WTC11 (cell line): ENCODE measurements around the gene ALK. TPM values are rescaled to one million over a fixed set of nuclear protein-coding genes. Genes with fewer than 3 reads are reported as not detected.

Source experiments
- ATAC-seq: fragments of 200-7000 bp; cut with Tn5 transposase; 2 replicates; pipeline ENCODE4 v1.10.0; 2021; ENCODE audit warnings: mild to moderate bottlenecking, moderate library complexity
- CTCF ChIA-PET: fragments of 300-600 bp; sonication (Branson Sonifier 250); formaldehyde crosslinking; loops from one replicate; lab custom pipeline; 2021; ENCODE audit warnings: antibody characterized with exemption; lab: Charles Lee
- POLR2A ChIA-PET: fragments of 350-600 bp; sonication (Branson Sonifier 250); formaldehyde crosslinking; loops from one replicate; lab custom pipeline; 2021; ENCODE audit warnings: antibody characterized with exemption; lab: Charles Lee
- DNase-seq: peaks from one replicate; pipeline ENCODE4 v3.0.0; 2021; ENCODE audit warnings: low spot score
- H3K27ac Mint-ChIP-seq: 2 replicates; pipeline ENCODE4 v1.8.0; 2021; ENCODE audit warnings: mixed read lengths
- H3K27me3 Mint-ChIP-seq: 2 replicates; pipeline ENCODE4 v1.8.0; 2021; ENCODE audit warnings: low read depth, mild to moderate bottlenecking, moderate library complexity, mixed read lengths
- H3K36me3 Mint-ChIP-seq: 2 replicates; pipeline ENCODE4 v1.8.0; 2021; ENCODE audit warnings: mixed read lengths
- H3K4me1 Mint-ChIP-seq: 2 replicates; pipeline ENCODE4 v1.8.0; 2022; ENCODE audit warnings: mixed read lengths
- H3K4me3 Mint-ChIP-seq: 2 replicates; pipeline ENCODE4 v1.8.0; 2021; ENCODE audit warnings: mild to moderate bottlenecking, moderate library complexity, mixed read lengths
- H3K9me3 Mint-ChIP-seq: 2 replicates; pipeline ENCODE4 v1.8.0; 2021; ENCODE audit warnings: mixed read lengths
- ATF1 ChIP-seq: sonication (generic); formaldehyde crosslinking; IDR thresholded peaks from 2 replicates; pipeline ENCODE4 v1.8.1; 2023; ENCODE audit warnings: mild to moderate bottlenecking, moderate library complexity, missing genetic modification reagents
- CREM ChIP-seq: sonication (generic); formaldehyde crosslinking; IDR thresholded peaks from 2 replicates; pipeline ENCODE4 v1.8.1; 2022; ENCODE audit warnings: mild to moderate bottlenecking, missing genetic modification reagents, moderate library complexity
- E2F1 ChIP-seq: sonication (generic); formaldehyde crosslinking; IDR thresholded peaks from 2 replicates; pipeline ENCODE4 v1.8.0; 2022; ENCODE audit warnings: mild to moderate bottlenecking, missing genetic modification reagents
- EMX1 ChIP-seq: fragments of 250-450 bp; sonication (Bioruptor Pico); IDR thresholded peaks from 2 replicates; pipeline ENCODE4 v1.8.0; 2021; ENCODE audit warnings: mild to moderate bottlenecking
- FOXK1 ChIP-seq: sonication (generic); formaldehyde crosslinking; IDR thresholded peaks from 2 replicates; pipeline ENCODE4 v1.8.0; 2022; ENCODE audit warnings: mild to moderate bottlenecking, moderate library complexity, missing genetic modification reagents
- FOXP4 ChIP-seq: sonication (generic); formaldehyde crosslinking; IDR thresholded peaks from 2 replicates; pipeline ENCODE4 v1.8.0; 2022; ENCODE audit warnings: mild to moderate bottlenecking, missing genetic modification reagents
- IRF1 ChIP-seq: sonication (generic); formaldehyde crosslinking; IDR thresholded peaks from 2 replicates; pipeline ENCODE4 v1.8.0; 2023; ENCODE audit warnings: missing genetic modification reagents
- KAT7 ChIP-seq: sonication (generic); formaldehyde crosslinking; IDR thresholded peaks from 2 replicates; pipeline ENCODE4 v1.8.1; 2023; ENCODE audit warnings: missing genetic modification reagents, mild to moderate bottlenecking, borderline replicate concordance
- MAX ChIP-seq: sonication (generic); formaldehyde crosslinking; IDR thresholded peaks from 2 replicates; pipeline ENCODE4 v1.8.0; 2022; ENCODE audit warnings: mild to moderate bottlenecking, missing genetic modification reagents
- MLX ChIP-seq: sonication (generic); formaldehyde crosslinking; IDR thresholded peaks from 2 replicates; pipeline ENCODE4 v1.8.1; 2023; ENCODE audit warnings: mild to moderate bottlenecking, missing genetic modification reagents, moderate library complexity
- MYBL2 ChIP-seq: sonication (generic); formaldehyde crosslinking; IDR thresholded peaks from 2 replicates; pipeline ENCODE4 v1.8.1; 2023; ENCODE audit warnings: mild to moderate bottlenecking, moderate library complexity, missing genetic modification reagents
- NR1H2 ChIP-seq: sonication (generic); formaldehyde crosslinking; IDR thresholded peaks from 2 replicates; pipeline ENCODE4 v1.9.0; 2021; ENCODE audit warnings: mild to moderate bottlenecking, moderate library complexity, missing genetic modification reagents
- OVOL2 ChIP-seq: fragments of 250-450 bp; sonication (Bioruptor Pico); IDR thresholded peaks from 2 replicates; pipeline ENCODE4 v1.9.0; 2021; ENCODE audit warnings: mild to moderate bottlenecking, borderline replicate concordance
- PRRX2 ChIP-seq: fragments of 250-450 bp; sonication (Bioruptor Pico); IDR thresholded peaks from 2 replicates; pipeline ENCODE4 v1.8.0; 2021; ENCODE audit warnings: mild to moderate bottlenecking
- SMAD4 ChIP-seq: sonication (generic); formaldehyde crosslinking; IDR thresholded peaks from 2 replicates; pipeline ENCODE4 v1.8.0; 2022; ENCODE audit warnings: mild to moderate bottlenecking, missing genetic modification reagents
- SP1 ChIP-seq: sonication (generic); formaldehyde crosslinking; conservative IDR thresholded peaks from 2 replicates; pipeline ENCODE4 v1.8.1; 2022; ENCODE audit warnings: missing genetic modification reagents
- TCF7 ChIP-seq: sonication (generic); formaldehyde crosslinking; IDR thresholded peaks from 2 replicates; pipeline ENCODE4 v1.8.0; 2022; ENCODE audit warnings: mild to moderate bottlenecking, low read depth, missing genetic modification reagents, moderate library complexity
- TP53 ChIP-seq: sonication (generic); formaldehyde crosslinking; IDR thresholded peaks from 2 replicates; pipeline ENCODE4 v1.8.1; 2023; ENCODE audit warnings: mild to moderate bottlenecking, missing genetic modification reagents
- ZBTB21 ChIP-seq: sonication (generic); formaldehyde crosslinking; IDR thresholded peaks from 2 replicates; pipeline ENCODE4 v1.8.1; 2023; ENCODE audit warnings: mild to moderate bottlenecking, missing genetic modification reagents, borderline replicate concordance
- ZNF138 ChIP-seq: sonication (generic); formaldehyde crosslinking; conservative IDR thresholded peaks from 2 replicates; pipeline ENCODE4 v1.8.1; 2022; ENCODE audit warnings: mild to moderate bottlenecking, moderate library complexity, missing genetic modification reagents
- ZNF425 ChIP-seq: fragments of 250-450 bp; sonication (Bioruptor Pico); conservative IDR thresholded peaks from 2 replicates; pipeline ENCODE4 v1.9.0; 2021; ENCODE audit warnings: mild to moderate bottlenecking
- ZNF532 ChIP-seq: fragments of 250-450 bp; sonication (Bioruptor Pico); IDR thresholded peaks from 2 replicates; pipeline ENCODE4 v1.9.0; 2021; ENCODE audit warnings: mild to moderate bottlenecking, borderline replicate concordance
- ZNF671 ChIP-seq: fragments of 250-450 bp; sonication (Bioruptor Pico); IDR thresholded peaks from 2 replicates; pipeline ENCODE4 v1.8.0; 2021; ENCODE audit warnings: mild to moderate bottlenecking
- total RNA-seq: library from RNA; stranded (reverse); gene quantifications from 3 replicates; pipeline ENCODE4 v1.2.3, GENCODE V29; 2021

ALK gene
- total RNA-seq, 1 experiment from 2014 or later, result not detected

- no peak for TF ChIP-seq ZNF425 (CRISPR knock-in tag)
- no peak for TF ChIP-seq SP1 (CRISPR knock-in tag)
- no peak for TF ChIP-seq FOXK1 (CRISPR knock-in tag)
- TF ChIP-seq CREM (CRISPR knock-in tag), result no peak
- no peak for TF ChIP-seq TP53
These were observed 3.6 kb downstream of the ALK start (continued) for GRCh38 chr2:29917781-29918180.

- Mint-ChIP-seq H3K27me3 (peaks cover 70% of the 10 kb centered on the region), H3K36me3 (no peaks in the 10 kb centered on the region), H3K4me1 (peaks cover 8% of the 10 kb centered on the region), H3K4me3 (no peak overlapping the region), H3K27ac (no peak overlapping the region), H3K9me3 (no peaks in the 10 kb centered on the region)
- DNase-seq, result no peak
- CTCF ChIA-PET, result no interaction called here
- POLR2A ChIA-PET, result no interaction called here
- no peak for ATAC-seq
- TF ChIP-seq MAX (no peak), ATF1 (CRISPR knock-in tag) (no peak), NR1H2 (no peak), ZBTB21 (CRISPR knock-in tag) (no peak), FOXK1 (CRISPR knock-in tag) (no peak), KAT7 (CRISPR knock-in tag) (no peak), OVOL2 (no peak), EMX1 (CRISPR knock-in tag) (no peak), PRRX2 (CRISPR knock-in tag) (no peak), E2F1 (CRISPR knock-in tag) (no peak), IRF1 (CRISPR knock-in tag) (no peak), TP53 (no peak), ZNF671 (CRISPR knock-in tag) (no peak), ZNF532 (CRISPR knock-in tag) (no peak)
These were observed 4.8 kb downstream of the ALK start for GRCh38 chr2:29916571-29916970.

- no peak overlapping the region for H3K27ac Mint-ChIP-seq
- CTCF ChIA-PET, result interaction anchor here (0.9 kb wide), 1 partner anchor 161 kb away, joined by 3 read pairs; no protein-coding TSS in a partner anchor
These were observed 10.4 kb downstream of the ALK start for GRCh38 chr2:29910960-29911359.

More at GRCh38 chr2:29910960-29911359, 10.4 kb downstream of the ALK start:
- H3K9me3 Mint-ChIP-seq, result no peaks in the 10 kb centered on the region
- no peaks in the 10 kb centered on the region for H3K4me1 Mint-ChIP-seq
- H3K4me3 Mint-ChIP-seq, result no peak overlapping the region
- POLR2A ChIA-PET, result no interaction called here
- no peak for DNase-seq
- TF ChIP-seq TP53, result no peak
- TF ChIP-seq MYBL2, result no peak
- no peak for TF ChIP-seq SMAD4
- TF ChIP-seq TCF7 (CRISPR knock-in tag), result no peak
- no peak for TF ChIP-seq E2F1 (CRISPR knock-in tag)
- no peak for TF ChIP-seq MLX (CRISPR knock-in tag)
- TF ChIP-seq FOXP4 (CRISPR knock-in tag), result no peak
- TF ChIP-seq ZNF138 (CRISPR knock-in tag), result no peak
- no peak for ATAC-seq
- no peaks in the 10 kb centered on the region for H3K36me3 Mint-ChIP-seq
- peaks cover 18% of the 10 kb centered on the region for H3K27me3 Mint-ChIP-seq
